Measurements from ENCODE around the gene ANKRD17. TPM values are rescaled to one million over a fixed set of nuclear protein-coding genes. Genes with fewer than 3 reads are reported as not detected.

Gene ANKRD17
- polyA plus RNA-seq, 1 donor from 2014 or later = 30.4 TPM

GRCh38 chr4:73193659-73194058, 64.9 kb downstream of the ANKRD17 start:
- TF ChIP-seq POLR2AphosphoS5 (IDR thresholded peaks at IDR 0.05) (no peak), EZH2 (IDR thresholded peaks at IDR 0.05; ENCODE audit: borderline replicate concordance, insufficient read depth, low read length, poor library complexity, severe bottlenecking) (no peak), TAF1 (IDR thresholded peaks at IDR 0.05; ENCODE audit: low read depth) (no peak), MXI1 (conservative IDR thresholded peaks at IDR 0.05; ENCODE audit: poor library complexity, severe bottlenecking) (no peak), EP300 (conservative IDR thresholded peaks at IDR 0.05; ENCODE audit: poor library complexity, severe bottlenecking) (no peak), RAD21 (conservative IDR thresholded peaks at IDR 0.05) (no peak), SMC3 (conservative IDR thresholded peaks at IDR 0.05; ENCODE audit: poor library complexity) (no peak)
- TF ChIP-seq, protein P1, sequence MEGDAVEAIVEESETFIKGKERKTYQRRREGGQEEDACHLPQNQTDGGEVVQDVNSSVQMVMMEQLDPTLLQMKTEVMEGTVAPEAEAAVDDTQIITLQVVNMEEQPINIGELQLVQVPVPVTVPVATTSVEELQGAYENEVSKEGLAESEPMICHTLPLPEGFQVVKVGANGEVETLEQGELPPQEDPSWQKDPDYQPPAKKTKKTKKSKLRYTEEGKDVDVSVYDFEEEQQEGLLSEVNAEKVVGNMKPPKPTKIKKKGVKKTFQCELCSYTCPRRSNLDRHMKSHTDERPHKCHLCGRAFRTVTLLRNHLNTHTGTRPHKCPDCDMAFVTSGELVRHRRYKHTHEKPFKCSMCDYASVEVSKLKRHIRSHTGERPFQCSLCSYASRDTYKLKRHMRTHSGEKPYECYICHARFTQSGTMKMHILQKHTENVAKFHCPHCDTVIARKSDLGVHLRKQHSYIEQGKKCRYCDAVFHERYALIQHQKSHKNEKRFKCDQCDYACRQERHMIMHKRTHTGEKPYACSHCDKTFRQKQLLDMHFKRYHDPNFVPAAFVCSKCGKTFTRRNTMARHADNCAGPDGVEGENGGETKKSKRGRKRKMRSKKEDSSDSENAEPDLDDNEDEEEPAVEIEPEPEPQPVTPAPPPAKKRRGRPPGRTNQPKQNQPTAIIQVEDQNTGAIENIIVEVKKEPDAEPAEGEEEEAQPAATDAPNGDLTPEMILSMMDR (IDR thresholded peaks at IDR 0.05; ENCODE audit: poor library complexity, severe bottlenecking) = no peak
- TF ChIP-seq, protein P2, sequence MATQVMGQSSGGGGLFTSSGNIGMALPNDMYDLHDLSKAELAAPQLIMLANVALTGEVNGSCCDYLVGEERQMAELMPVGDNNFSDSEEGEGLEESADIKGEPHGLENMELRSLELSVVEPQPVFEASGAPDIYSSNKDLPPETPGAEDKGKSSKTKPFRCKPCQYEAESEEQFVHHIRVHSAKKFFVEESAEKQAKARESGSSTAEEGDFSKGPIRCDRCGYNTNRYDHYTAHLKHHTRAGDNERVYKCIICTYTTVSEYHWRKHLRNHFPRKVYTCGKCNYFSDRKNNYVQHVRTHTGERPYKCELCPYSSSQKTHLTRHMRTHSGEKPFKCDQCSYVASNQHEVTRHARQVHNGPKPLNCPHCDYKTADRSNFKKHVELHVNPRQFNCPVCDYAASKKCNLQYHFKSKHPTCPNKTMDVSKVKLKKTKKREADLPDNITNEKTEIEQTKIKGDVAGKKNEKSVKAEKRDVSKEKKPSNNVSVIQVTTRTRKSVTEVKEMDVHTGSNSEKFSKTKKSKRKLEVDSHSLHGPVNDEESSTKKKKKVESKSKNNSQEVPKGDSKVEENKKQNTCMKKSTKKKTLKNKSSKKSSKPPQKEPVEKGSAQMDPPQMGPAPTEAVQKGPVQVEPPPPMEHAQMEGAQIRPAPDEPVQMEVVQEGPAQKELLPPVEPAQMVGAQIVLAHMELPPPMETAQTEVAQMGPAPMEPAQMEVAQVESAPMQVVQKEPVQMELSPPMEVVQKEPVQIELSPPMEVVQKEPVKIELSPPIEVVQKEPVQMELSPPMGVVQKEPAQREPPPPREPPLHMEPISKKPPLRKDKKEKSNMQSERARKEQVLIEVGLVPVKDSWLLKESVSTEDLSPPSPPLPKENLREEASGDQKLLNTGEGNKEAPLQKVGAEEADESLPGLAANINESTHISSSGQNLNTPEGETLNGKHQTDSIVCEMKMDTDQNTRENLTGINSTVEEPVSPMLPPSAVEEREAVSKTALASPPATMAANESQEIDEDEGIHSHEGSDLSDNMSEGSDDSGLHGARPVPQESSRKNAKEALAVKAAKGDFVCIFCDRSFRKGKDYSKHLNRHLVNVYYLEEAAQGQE (IDR thresholded peaks at IDR 0.05; ENCODE audit: borderline replicate concordance) = no peak
- Histone ChIP-seq H3K9ac (ENCODE audit: low read length) (no peak overlapping the region), H3F3A (ENCODE audit: insufficient read depth, low read length, poor library complexity, severe bottlenecking) (no peaks in the 10 kb centered on the region), H3K4me3 (ENCODE audit: low read length) (no peak overlapping the region), H3K79me2 (replicated peaks; ENCODE audit: insufficient read depth, low read length) (peaks cover 51% of the 10 kb centered on the region), H3K27me3 (ENCODE audit: insufficient read depth, low read depth, low read length) (no peaks in the 10 kb centered on the region), H3K9me3 (ENCODE audit: low read length) (no peaks in the 10 kb centered on the region), H3K4me2 (ENCODE audit: low read length) (no peak overlapping the region), H3K36me3 (ENCODE audit: insufficient read depth, low read length) (no peaks in the 10 kb centered on the region), H2AFZ (ENCODE audit: low read depth, low read length) (no peak overlapping the region), H3K9me2 (ENCODE audit: insufficient read depth, low read length) (no peaks in the 10 kb centered on the region), H3K27ac (ENCODE audit: low read length) (no peak overlapping the region), H4K20me1 (ENCODE audit: insufficient read depth) (no peaks in the 10 kb centered on the region)

GRCh38 chr4:73193155-73193554, 65.4 kb downstream of the ANKRD17 start:
- Histone ChIP-seq H3K4me2 (ENCODE audit: low read length) (no peak overlapping the region), H3K36me3 (ENCODE audit: insufficient read depth, low read length) (no peaks in the 10 kb centered on the region), H3K9me3 (ENCODE audit: low read length) (no peaks in the 10 kb centered on the region), H2AFZ (ENCODE audit: low read depth, low read length) (no peak overlapping the region), H3K9me2 (ENCODE audit: insufficient read depth, low read length) (no peaks in the 10 kb centered on the region), H3K27ac (ENCODE audit: low read length) (no peak overlapping the region), H4K20me1 (ENCODE audit: insufficient read depth) (no peaks in the 10 kb centered on the region), H3K9ac (ENCODE audit: low read length) (no peak overlapping the region), H3F3A (ENCODE audit: insufficient read depth, low read length, poor library complexity, severe bottlenecking) (no peaks in the 10 kb centered on the region), H3K4me3 (ENCODE audit: low read length) (no peak overlapping the region), H3K27me3 (ENCODE audit: insufficient read depth, low read depth, low read length) (no peaks in the 10 kb centered on the region), H3K79me2 (replicated peaks; ENCODE audit: insufficient read depth, low read length) (peaks cover 46% of the 10 kb centered on the region)
- no peak for TF ChIP-seq POLR2AphosphoS5 (IDR thresholded peaks at IDR 0.05)
- no peak for TF ChIP-seq EZH2 (IDR thresholded peaks at IDR 0.05; ENCODE audit: borderline replicate concordance, insufficient read depth, low read length, poor library complexity, severe bottlenecking)
- TF ChIP-seq, protein P2 (IDR thresholded peaks at IDR 0.05; ENCODE audit: borderline replicate concordance) = no peak
- no peak for TF ChIP-seq RAD21 (conservative IDR thresholded peaks at IDR 0.05)
- TF ChIP-seq SMC3 (conservative IDR thresholded peaks at IDR 0.05; ENCODE audit: poor library complexity) = no peak
- TF ChIP-seq EP300 (conservative IDR thresholded peaks at IDR 0.05; ENCODE audit: poor library complexity, severe bottlenecking) = no peak
- TF ChIP-seq MXI1 (conservative IDR thresholded peaks at IDR 0.05; ENCODE audit: poor library complexity, severe bottlenecking) = no peak
